Heart left ventricle (tissue), 16 donors: Measurements from ENCODE around the gene PRKCA. TPM values are rescaled to one million over a fixed set of nuclear protein-coding genes. Genes with fewer than 3 reads are reported as not detected.
A peak's percentile ranks its signal among the peaks of the same experiment; 100 is the strongest.

Experiments used
- ATAC-seq, 4 donors: fragments of 200-7000 bp; cut with Tn5 transposase; one replicate each; pipeline ENCODE4 v1.9.1; 2020 to 2022; ENCODE audit warnings: moderate library complexity in 4 of 4, mild to moderate bottlenecking in 3 of 4, moderate number of reproducible peaks in 1 of 4
- DNase-seq, 5 donors: peaks; one replicate each; pipeline ENCODE4 v3.0.0-alpha.2; 2020
- H3K27ac ChIP-seq, 12 donors: fragments of 200-600 bp; sonication (generic) in 4 of 12; one replicate each; pipeline versions ENCODE4 v1.5.0 to v1.8.0; 2016 to 2022; ENCODE audit warnings: mild to moderate bottlenecking in 2 of 12
- H3K27me3 ChIP-seq, 9 donors: fragments of 200-600 bp; sonication (generic) in 2 of 9; one replicate each; pipeline versions ENCODE4 v1.5.1 to v1.8.0; 2016 to 2022; ENCODE audit warnings: mild to moderate bottlenecking in 3 of 9
- H3K36me3 ChIP-seq, 9 donors: fragments of 200-600 bp; sonication (generic) in 2 of 9; one replicate each; pipeline versions ENCODE4 v1.5.0 to v1.8.0; 2018 to 2022; ENCODE audit warnings: mild to moderate bottlenecking in 2 of 9
- H3K4me1 ChIP-seq, 12 donors: fragments of 200-600 bp; sonication (generic) in 4 of 12; one replicate each; pipeline versions ENCODE4 v1.5.0 to v1.8.0; 2016 to 2022; ENCODE audit warnings: mild to moderate bottlenecking in 3 of 12
- H3K4me3 ChIP-seq, 12 donors: fragments of 200-600 bp; sonication (generic) in 4 of 12; one replicate each; pipeline versions ENCODE4 v1.5.0 to v1.8.0; 2017 to 2022; ENCODE audit warnings: mild to moderate bottlenecking in 9 of 12, moderate library complexity in 4 of 12
- H3K9me3 ChIP-seq, 12 donors: fragments of 200-600 bp; sonication (generic) in 4 of 12; one replicate each; pipeline versions ENCODE4 v1.5.0 to v1.8.0; 2016 to 2022; ENCODE audit warnings: mild to moderate bottlenecking in 1 of 12
- POLR2A ChIP-seq, 2 donors: fragments of 450-650 bp; IDR thresholded peaks; one replicate each; pipeline ENCODE4 v1.6.1; 2017; ENCODE audit warnings: antibody characterized with exemption in 2 of 2, mild to moderate bottlenecking in 2 of 2, moderate library complexity in 2 of 2
- WGBS, 4 donors: extraction: QIAGEN DNeasy Blood & Tissue Kit in 2 of 4; methylation state at CpG; one replicate each; pipeline versions ENCODE4 v1.1.5 to v1.1.7; 2013 to 2018; 5-methylcytosine and 5-hydroxymethylcytosine counted together
- intact Hi-C, 10 donors: fragments of 100-400 bp; cut with DNase I; formaldehyde crosslinking; loops; one replicate each; pipeline versions ENCODE4 v1.11.1 to v1.14.2; 2022
- polyA plus RNA-seq, 2 donors: library from polyadenylated mRNA; stranded (reverse); fragments of 200-250 nt; gene quantifications; one replicate each; pipeline ENCODE4 v1.2.3, GENCODE V29; 2013
- total RNA-seq, 9 donors: library from RNA; depleted of rRNA in 2 of 9; stranded (reverse); fragments of >200 nt in 2 of 9; fragmentation: NEBNext Ultra II Directional in 3 of 9; extraction: Animal tissue kit (Norgen Biotek cat#: 25700) in 3 of 9; gene quantifications; one replicate each; pipeline versions ENCODE4 v1.1.0 to v1.2.4, GENCODE V29; 2016 to 2023
- TF ChIP-seq, protein P1 (sequence below), 12 donors: fragments of 200-600 bp; sonication (generic) in 4 of 12; IDR thresholded peaks; one replicate each; pipeline versions ENCODE4 v1.5.0 to v1.8.0; 2018 to 2022; ENCODE audit warnings: antibody characterized with exemption in 12 of 12, mild to moderate bottlenecking in 5 of 12
- donor health status: ischemic (EF 13 %, LVEDD 7.1; RV severe dilation, severe dysfunction).
- donor health status: healthy with polysubstance abuse.
- donor health status: DM: no; HTN: yes; CAD: no.
- donor health status: DM: no; HTN: no; CAD: no.
- donor health status: ischemic (EF 25% LVEDD 6.9; RV normal size, moderate dysfunction).
- donor health status: ischemic (EF 25% LVEDD 5.7; RV mildly dilated, moderate dysfunction).
- donor health status: healthy.
- donor health status: DM: yes; HTN: yes; CAD: no.
- donor health status: ischemic (EF 35%, LVEDD 5.7; RV mildly dilated, moderate dysfunction).
- donor health status: nonischemic (EF 11% LVEDD 7.7; RV severe dilation, severe dysfunction).
- donor health status: DM: yes; HTN: yes; CAD: no.
- donor health status: PGD.
- donor health status: ischemic (EF 29% LVEDD 5.4; RV normal size, mild dysfunction).
- donor health status: nonischemic (EF 23%, LVEDD 6.1; RV moderate dilation, normal function).

Gene PRKCA
- total and polyA plus RNA-seq, 11 donors: 3.4 to 26.8 (median 11.4) TPM

- peaks cover 0 to 9% (median 0%) of the 10 kb centered on the region in 12 donors for H3K4me1 ChIP-seq
- intact Hi-C loops: loop anchor here in 1 of 10 donors (5.0 kb wide), 1 partner anchor 164 kb away; no protein-coding TSS in a partner anchor
- ATAC-seq: no peak
- TF ChIP-seq, protein P1, sequence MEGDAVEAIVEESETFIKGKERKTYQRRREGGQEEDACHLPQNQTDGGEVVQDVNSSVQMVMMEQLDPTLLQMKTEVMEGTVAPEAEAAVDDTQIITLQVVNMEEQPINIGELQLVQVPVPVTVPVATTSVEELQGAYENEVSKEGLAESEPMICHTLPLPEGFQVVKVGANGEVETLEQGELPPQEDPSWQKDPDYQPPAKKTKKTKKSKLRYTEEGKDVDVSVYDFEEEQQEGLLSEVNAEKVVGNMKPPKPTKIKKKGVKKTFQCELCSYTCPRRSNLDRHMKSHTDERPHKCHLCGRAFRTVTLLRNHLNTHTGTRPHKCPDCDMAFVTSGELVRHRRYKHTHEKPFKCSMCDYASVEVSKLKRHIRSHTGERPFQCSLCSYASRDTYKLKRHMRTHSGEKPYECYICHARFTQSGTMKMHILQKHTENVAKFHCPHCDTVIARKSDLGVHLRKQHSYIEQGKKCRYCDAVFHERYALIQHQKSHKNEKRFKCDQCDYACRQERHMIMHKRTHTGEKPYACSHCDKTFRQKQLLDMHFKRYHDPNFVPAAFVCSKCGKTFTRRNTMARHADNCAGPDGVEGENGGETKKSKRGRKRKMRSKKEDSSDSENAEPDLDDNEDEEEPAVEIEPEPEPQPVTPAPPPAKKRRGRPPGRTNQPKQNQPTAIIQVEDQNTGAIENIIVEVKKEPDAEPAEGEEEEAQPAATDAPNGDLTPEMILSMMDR (IDR thresholded peaks at IDR 0.05): no peak
- no peak for TF ChIP-seq POLR2A (IDR thresholded peaks at IDR 0.05)
- H3K27ac ChIP-seq: peak overlapping the region in 1 of 12 donors; percentile 28
- peaks cover 0 to 34% (median 8%) of the 10 kb centered on the region in 9 donors for H3K36me3 ChIP-seq
- no peaks in the 10 kb centered on the region for H3K27me3 ChIP-seq
- no peak for DNase-seq
- no peaks in the 10 kb centered on the region for H3K9me3 ChIP-seq
- 77 to 93% (median 82%) methylated on average over 4 of the region's 4 CpGs for WGBS, 4 donors
- H3K4me3 ChIP-seq: no peak overlapping the region
Measured at GRCh38 chr17:66738301-66738700, 435.9 kb downstream of the PRKCA start.

- no peak overlapping the region for H3K27ac ChIP-seq
- no peaks in the 10 kb centered on the region for H3K27me3 ChIP-seq
- peaks cover 0 to 9% (median 0%) of the 10 kb centered on the region in 12 donors for H3K4me1 ChIP-seq
- ATAC-seq (no peak), DNase-seq (no peak)
- peaks cover 0 to 39% (median 8%) of the 10 kb centered on the region in 9 donors for H3K36me3 ChIP-seq
- 75 to 86% (median 81%) methylated on average over 8 of the region's 8 CpGs for WGBS, 4 donors
- no peaks in the 10 kb centered on the region for H3K9me3 ChIP-seq
- H3K4me3 ChIP-seq: no peak overlapping the region
- intact Hi-C loops: loop anchor here in 1 of 10 donors (5.0 kb wide), 1 partner anchor 163 kb away; no protein-coding TSS in a partner anchor
- TF ChIP-seq, protein P1 (IDR thresholded peaks at IDR 0.05): no peak
- TF ChIP-seq POLR2A (IDR thresholded peaks at IDR 0.05): no peak
Measured at GRCh38 chr17:66739553-66739952, 437.1 kb downstream of the PRKCA start.

- H3K27me3 ChIP-seq: no peaks in the 10 kb centered on the region
- H3K4me3 ChIP-seq: no peak overlapping the region
- no peaks in the 10 kb centered on the region for H3K9me3 ChIP-seq
- peaks cover 0 to 35% (median 8%) of the 10 kb centered on the region in 9 donors for H3K36me3 ChIP-seq
- TF ChIP-seq, protein P1 (IDR thresholded peaks at IDR 0.05): no peak
- TF ChIP-seq POLR2A (IDR thresholded peaks at IDR 0.05): no peak
- DNase-seq (no peak), ATAC-seq (no peak)
- intact Hi-C loops: no loop called here
- WGBS, 4 donors: 73 to 77% (median 74%) methylated on average over 5 of the region's 5 CpGs
- peaks cover 0 to 9% (median 0%) of the 10 kb centered on the region in 12 donors for H3K4me1 ChIP-seq
- H3K27ac ChIP-seq: no peak overlapping the region
Measured at GRCh38 chr17:66740226-66740625, 437.8 kb downstream of the PRKCA start.

GRCh38 chr17:66743511-66743910 is 441.1 kb downstream of the PRKCA start:
- no peak overlapping the region for H3K27ac ChIP-seq
- 91 to 97% (median 94%) methylated on average over 2 of the region's 2 CpGs for WGBS, 4 donors
- intact Hi-C loops: no loop called here
- TF ChIP-seq, protein P1 (IDR thresholded peaks at IDR 0.05): no peak
- TF ChIP-seq POLR2A (IDR thresholded peaks at IDR 0.05): no peak
- no peak overlapping the region for H3K4me3 ChIP-seq
- no peak for ATAC-seq
- H3K36me3 ChIP-seq: peaks cover 0 to 31% (median 2%) of the 10 kb centered on the region in 9 donors
- H3K27me3 ChIP-seq: no peaks in the 10 kb centered on the region
- H3K4me1 ChIP-seq: no peaks in the 10 kb centered on the region
- DNase-seq: no peak
- no peaks in the 10 kb centered on the region for H3K9me3 ChIP-seq
